Prostate gland (tissue), 2 donors: ENCODE data around the gene UBE2U.

Source experiments
- POLR2A ChIP-seq: fragments of 450-650 bp; IDR thresholded peaks from one replicate; pipeline ENCODE4 v1.6.1; 2016; ENCODE audit warnings: antibody characterized with exemption, mild to moderate bottlenecking
- POLR2AphosphoS5 ChIP-seq: sonication (generic); formaldehyde crosslinking; IDR thresholded peaks from one replicate; pipeline ENCODE4 v1.6.1; 2017; ENCODE audit warnings: antibody characterized with exemption
- TF ChIP-seq, protein P1 (sequence below), 4 experiments: fragments of 200-600 bp in 2 of 4; fragments of 450-650 bp in 2 of 4; sonication (generic) in 2 of 4; IDR thresholded peaks; 1 replicate in 3 of 4; 2 replicates in 1 of 4; pipeline ENCODE4 v1.5.1; 2016 to 2019; ENCODE audit warnings: antibody characterized with exemption in 4 of 4, mild to moderate bottlenecking in 2 of 4, moderate library complexity in 2 of 4

DNA sequence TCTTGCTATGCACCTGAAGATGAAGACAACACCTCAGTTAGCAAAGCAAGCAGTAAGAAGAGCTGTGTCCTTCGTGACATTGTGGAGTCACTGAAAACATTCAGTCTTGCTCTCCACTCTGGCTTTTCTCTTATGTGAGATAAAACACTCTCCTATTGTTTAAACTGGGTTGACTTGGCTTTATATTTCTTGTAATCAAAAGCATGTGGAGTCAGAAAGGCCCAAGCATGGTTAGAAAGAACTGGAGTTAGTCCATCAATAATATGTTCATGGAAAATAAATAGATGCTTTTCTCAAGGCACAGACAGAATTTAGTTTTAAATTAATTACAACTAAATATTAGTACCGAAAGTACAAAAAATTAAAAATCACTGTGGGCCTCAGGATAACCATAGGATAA is 61.7 kb downstream of the UBE2U start:
- TF ChIP-seq, protein P1, sequence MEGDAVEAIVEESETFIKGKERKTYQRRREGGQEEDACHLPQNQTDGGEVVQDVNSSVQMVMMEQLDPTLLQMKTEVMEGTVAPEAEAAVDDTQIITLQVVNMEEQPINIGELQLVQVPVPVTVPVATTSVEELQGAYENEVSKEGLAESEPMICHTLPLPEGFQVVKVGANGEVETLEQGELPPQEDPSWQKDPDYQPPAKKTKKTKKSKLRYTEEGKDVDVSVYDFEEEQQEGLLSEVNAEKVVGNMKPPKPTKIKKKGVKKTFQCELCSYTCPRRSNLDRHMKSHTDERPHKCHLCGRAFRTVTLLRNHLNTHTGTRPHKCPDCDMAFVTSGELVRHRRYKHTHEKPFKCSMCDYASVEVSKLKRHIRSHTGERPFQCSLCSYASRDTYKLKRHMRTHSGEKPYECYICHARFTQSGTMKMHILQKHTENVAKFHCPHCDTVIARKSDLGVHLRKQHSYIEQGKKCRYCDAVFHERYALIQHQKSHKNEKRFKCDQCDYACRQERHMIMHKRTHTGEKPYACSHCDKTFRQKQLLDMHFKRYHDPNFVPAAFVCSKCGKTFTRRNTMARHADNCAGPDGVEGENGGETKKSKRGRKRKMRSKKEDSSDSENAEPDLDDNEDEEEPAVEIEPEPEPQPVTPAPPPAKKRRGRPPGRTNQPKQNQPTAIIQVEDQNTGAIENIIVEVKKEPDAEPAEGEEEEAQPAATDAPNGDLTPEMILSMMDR (IDR thresholded peaks at IDR 0.05), result no peak
- TF ChIP-seq POLR2A (no peak), POLR2AphosphoS5 (no peak)
